B cell (primary cell): ENCODE results near the gene PCGF3. TPM values are rescaled to one million over a fixed set of nuclear protein-coding genes. Genes with fewer than 3 reads are reported as not detected.

Experiments used
- ATAC-seq: fragments of 200-7000 bp; cut with Tn5 transposase; one replicate; pipeline ENCODE4 v1.10.0; 2021; ENCODE audit warnings: low read depth, mild to moderate bottlenecking, moderate number of reproducible peaks, moderate library complexity
- CTCF ChIA-PET: fragments of 350-600 bp; sonication (Branson Sonifier 250); formaldehyde crosslinking; loops from one replicate; lab custom pipeline; 2021; ENCODE audit warnings: antibody characterized with exemption, inconsistent platforms; lab: Charles Lee
- POLR2A ChIA-PET: fragments of 350-600 bp; sonication (Branson Sonifier 250); formaldehyde crosslinking; loops from one replicate; lab custom pipeline; 2021; ENCODE audit warnings: antibody characterized with exemption; lab: Charles Lee
- DNase-seq: peaks from one replicate; pipeline ENCODE4 v3.0.0; 2013
- H2AFZ ChIP-seq: 2 replicates; pipeline ENCODE4 v1.6.1; 2012; ENCODE audit warnings: mild to moderate bottlenecking, low read depth, low read length; ENCODE audit not compliant: insufficient read depth, poor library complexity, severe bottlenecking
- H3K27ac ChIP-seq, 2 donors: 1 replicate in 1 of 2; 2 replicates in 1 of 2; pipeline ENCODE4 v1.5.1; 2012 to 2013; ENCODE audit warnings: low read length in 2 of 2, mild to moderate bottlenecking in 2 of 2, moderate library complexity in 1 of 2
- H3K27me3 ChIP-seq, 4 experiments: fragments of 200-600 bp in 1 of 4; sonication (generic) in 1 of 4; replicated peaks in 1 of 4; 1 replicate in 2 of 4; 2 replicates in 2 of 4; pipeline versions ENCODE4 v1.6.1 to v1.7.0; 2013 to 2016; ENCODE audit warnings: low read length in 3 of 4, mild to moderate bottlenecking in 2 of 4, mixed read lengths in 1 of 4, moderate library complexity in 1 of 4; ENCODE audit not compliant: insufficient read depth in 4 of 4, control insufficient read depth in 3 of 4; ENCODE audit errors: control extremely low read depth in 1 of 4
- H3K36me3 ChIP-seq, 2 experiments: replicated peaks in 1 of 2; 1 replicate in 1 of 2; 2 replicates in 1 of 2; pipeline versions ENCODE4 v1.6.1 to v1.7.1; 2013; ENCODE audit warnings: low read length in 1 of 2; ENCODE audit not compliant: insufficient read depth in 2 of 2, control insufficient read depth in 1 of 2; ENCODE audit errors: control extremely low read depth in 1 of 2, extremely low read depth in 1 of 2
- H3K4me1 ChIP-seq, 2 donors: fragments of 200-600 bp in 1 of 2; sonication (generic) in 1 of 2; 1 replicate in 1 of 2; 2 replicates in 1 of 2; pipeline versions ENCODE4 v1.5.1 to v1.6.1; 2013 to 2017; ENCODE audit warnings: low read length in 2 of 2; ENCODE audit not compliant: control insufficient read depth in 2 of 2, insufficient read depth in 2 of 2
- H3K4me2 ChIP-seq: replicated peaks from 2 replicates; pipeline ENCODE3; 2012; ENCODE audit warnings: mild to moderate bottlenecking, low read depth, low read length; ENCODE audit not compliant: poor library complexity, severe bottlenecking
- H3K4me3 ChIP-seq, 5 experiments: fragments of 200-600 bp in 1 of 5; sonication (generic) in 1 of 5; 1 replicate in 3 of 5; 2 replicates in 2 of 5; pipeline versions ENCODE4 v1.5.1 to v1.7.0; 2011 to 2016; ENCODE audit warnings: low read length in 4 of 5, mild to moderate bottlenecking in 4 of 5, low read depth in 2 of 5, control low read depth in 1 of 5, moderate library complexity in 1 of 5; ENCODE audit not compliant: insufficient read depth in 1 of 5; ENCODE audit errors: control extremely low read depth in 1 of 5, extremely low read depth in 1 of 5
- H3K79me2 ChIP-seq: fragments of 200-600 bp; sonication (generic); one replicate; pipeline ENCODE4 v1.6.0; 2016; ENCODE audit warnings: low read length; ENCODE audit not compliant: control insufficient read depth, insufficient read depth
- H3K9ac ChIP-seq: fragments of 200-600 bp; sonication (generic); 2 replicates; pipeline ENCODE4 v1.6.1; 2017; ENCODE audit warnings: mild to moderate bottlenecking, low read length, moderate library complexity
- H3K9me3 ChIP-seq, 3 donors: one replicate each; pipeline versions ENCODE4 v1.6.1 to v1.7.1; 2013; ENCODE audit warnings: low read length in 2 of 3; ENCODE audit not compliant: control insufficient read depth in 2 of 3, insufficient read depth in 1 of 3; ENCODE audit errors: control extremely low read depth in 1 of 3
- H4K20me1 ChIP-seq: 2 replicates; pipeline ENCODE4 v1.6.0; 2012; ENCODE audit warnings: mild to moderate bottlenecking, low read length; ENCODE audit not compliant: insufficient read depth, control insufficient read depth, poor library complexity, severe bottlenecking
- H3K27ac Mint-ChIP-seq: one replicate; pipeline ENCODE4 v1.8.0; 2021; ENCODE audit warnings: mixed read lengths
- H3K27me3 Mint-ChIP-seq: one replicate; pipeline ENCODE4 v1.8.0; 2021; ENCODE audit warnings: mixed read lengths
- H3K4me1 Mint-ChIP-seq: one replicate; pipeline ENCODE4 v1.8.0; 2021; ENCODE audit warnings: mixed read lengths
- H3K4me3 Mint-ChIP-seq: one replicate; pipeline ENCODE4 v1.8.0; 2021; ENCODE audit warnings: mixed read lengths
- H3K9me3 Mint-ChIP-seq: one replicate; pipeline ENCODE4 v1.8.0; 2022; ENCODE audit warnings: mixed read lengths; ENCODE audit not compliant: insufficient read depth
- CTCF ChIP-seq: fragments of 200-600 bp; IDR thresholded peaks from one replicate; pipeline ENCODE4 v1.8.0; 2022; ENCODE audit warnings: antibody characterized with exemption, mild to moderate bottlenecking
- EZH2 ChIP-seq: IDR thresholded peaks from 2 replicates; pipeline ENCODE4 v1.6.1; 2012; ENCODE audit warnings: borderline replicate concordance, low read depth, mild to moderate bottlenecking, moderate library complexity, low read length; ENCODE audit not compliant: insufficient read depth, poor library complexity, severe bottlenecking
- WGBS: methylation state at CpG from one replicate; pipeline ENCODE4 v1.1.5; 2013; ENCODE audit warnings: missing lambda C conversion rate; ENCODE audit not compliant: insufficient coverage; 5-methylcytosine and 5-hydroxymethylcytosine counted together
- intact Hi-C: fragments of 100-400 bp; cut with micrococcal nuclease; formaldehyde crosslinking; loops from one replicate; pipeline ENCODE4 v1.10.0; 2022
- polyA plus RNA-seq: library from polyadenylated mRNA; depleted of rRNA; stranded (reverse); fragments of >200 nt; gene quantifications from 2 replicates; pipeline ENCODE4 v1.2.3, GENCODE V29; 2012
- total RNA-seq, 2 donors: library from RNA; stranded (reverse); fragments of 120-200 nt in 1 of 2; gene quantifications; 1 replicate in 1 of 2; 2 replicates in 1 of 2; pipeline versions ENCODE4 v1.2.3 to v1.2.4, GENCODE V29; 2013 to 2022

Gene PCGF3
- total and polyA plus RNA-seq, 2 donors (not counting 1 experiment from before 2014, with no cell fraction given): 65.7 to 90.3 TPM

GRCh38 chr4:675980-676870, 29.4 kb upstream of the PCGF3 start:
- Histone ChIP-seq H4K20me1 (peaks cover 4% of the 10 kb centered on the region), H3K4me2 (peak overlapping the region; percentile 99), H3K27ac (peak overlapping the region in 1 of 2 donors; percentile 16), H3K36me3 (peaks cover 0 to 12% of the 10 kb centered on the region in 2 experiments), H3K4me3 (no peak overlapping the region), H3K9me3 (no peaks in the 10 kb centered on the region), H3K27me3 (peaks cover 0 to 2% (median 0%) of the 10 kb centered on the region in 4 experiments), H3K4me1 (peaks cover 38 to 50% of the 10 kb centered on the region in 2 donors), H3K79me2 (peaks cover 22% of the 10 kb centered on the region), H2AFZ (no peak overlapping the region), H3K9ac (peak overlapping the region; percentile 98)
- Mint-ChIP-seq H3K4me1 (peaks cover 35% of the 10 kb centered on the region), H3K27me3 (no peaks in the 10 kb centered on the region), H3K4me3 (peak overlapping the region; percentile 93), H3K27ac (peak overlapping the region; percentile 84), H3K9me3 (no peaks in the 10 kb centered on the region)
- WGBS: 53% methylated on average over 19 of the region's 19 CpGs
- TF ChIP-seq EZH2 (no peak), CTCF (no peak)
- intact Hi-C loops: loop anchor here (2.0 to 10.0 kb wide), 2 partner anchors 107 to 609 kb away; partner anchors contain the start of gene MAEA
- DNase-seq (peak; percentile 66), ATAC-seq (peak; percentile 10)
- CTCF ChIA-PET: interaction anchor here (1.7 kb wide), 2 partner anchors 8 to 66 kb away, joined by 6 read pairs; no protein-coding TSS in a partner anchor
- POLR2A ChIA-PET: interaction anchor here (0.6 kb wide), 1 partner anchor 12 kb away, joined by 3 read pairs; no protein-coding TSS in a partner anchor
